Endodermal cell (in vitro differentiated cells): Measurements from ENCODE around the gene TTLL10. TPM values are rescaled to one million over a fixed set of nuclear protein-coding genes. Genes with fewer than 3 reads are reported as not detected.

Experiments
- DNase-seq: peaks from one replicate; pipeline ENCODE4 v3.0.0-alpha.2; 2017
- H3K27ac ChIP-seq: 2 replicates; pipeline ENCODE4 v1.5.1; 2013; ENCODE audit warnings: mild to moderate bottlenecking, low read depth, low read length, moderate library complexity
- H3K27me3 ChIP-seq: 2 replicates; pipeline ENCODE4 v1.6.1; 2013; ENCODE audit warnings: mild to moderate bottlenecking, low read length, moderate library complexity; ENCODE audit not compliant: insufficient read depth, control insufficient read depth, poor library complexity, severe bottlenecking
- H3K36me3 ChIP-seq: 2 replicates; pipeline ENCODE4 v1.7.0; 2013; ENCODE audit warnings: mild to moderate bottlenecking, low read length, moderate library complexity; ENCODE audit not compliant: control insufficient read depth, insufficient read depth
- H3K4me1 ChIP-seq: one replicate; pipeline ENCODE4 v1.7.0; 2013; ENCODE audit warnings: low read length; ENCODE audit not compliant: control insufficient read depth, insufficient read depth
- H3K4me3 ChIP-seq: 2 replicates; pipeline ENCODE4 v1.5.1; 2013; ENCODE audit warnings: mild to moderate bottlenecking, low read length, moderate library complexity
- H3K9ac ChIP-seq: 2 replicates; pipeline ENCODE4 v1.6.1; 2013; ENCODE audit warnings: mild to moderate bottlenecking, low read length, moderate library complexity; ENCODE audit not compliant: poor library complexity, severe bottlenecking; ENCODE audit errors: extremely low read depth
- H3K9me3 ChIP-seq: 2 replicates; pipeline ENCODE4 v1.6.1; 2013; ENCODE audit warnings: mild to moderate bottlenecking, low read length, moderate library complexity; ENCODE audit not compliant: control insufficient read depth
- H3K27ac Mint-ChIP-seq: 2 replicates; pipeline ENCODE4 v1.8.0; 2020; ENCODE audit warnings: mixed read lengths
- H3K27me3 Mint-ChIP-seq: 2 replicates; pipeline ENCODE4 v1.8.0; 2021; ENCODE audit warnings: mild to moderate bottlenecking, mixed read lengths; ENCODE audit not compliant: insufficient read depth
- H3K36me3 Mint-ChIP-seq: 2 replicates; pipeline ENCODE4 v1.8.0; 2020; ENCODE audit warnings: low read depth, mixed read lengths
- H3K4me1 Mint-ChIP-seq: 2 replicates; pipeline ENCODE4 v1.8.0; 2020; ENCODE audit warnings: mixed read lengths
- H3K4me3 Mint-ChIP-seq: 2 replicates; pipeline ENCODE4 v1.8.0; 2020; ENCODE audit warnings: mild to moderate bottlenecking, moderate library complexity, mixed read lengths
- H3K9me3 Mint-ChIP-seq: 2 replicates; pipeline ENCODE4 v1.8.0; 2020; ENCODE audit warnings: mild to moderate bottlenecking, mixed read lengths
- CTCF ChIP-seq: fragments of 200-600 bp; sonication (generic); conservative IDR thresholded peaks from 2 replicates; pipeline ENCODE4 v1.5.0; 2021; ENCODE audit warnings: antibody characterized with exemption, mild to moderate bottlenecking
- WGBS, 2 experiments: methylation state at CpG; one replicate each; pipeline versions ENCODE4 v1.1.5 to v1.1.7; 2013; ENCODE audit warnings: missing lambda C conversion rate in 2 of 2, mixed read lengths in 1 of 2; ENCODE audit not compliant: insufficient coverage in 1 of 2, insufficient read length in 1 of 2; 5-methylcytosine and 5-hydroxymethylcytosine counted together
- total RNA-seq, 2 donors: library from RNA; stranded (reverse); fragmentation: NEBNext Ultra II Directional in 1 of 2; extraction: Animal tissue kit (Norgen Biotek cat#: 25700) in 1 of 2; gene quantifications; 2 replicates in 1 of 2; 3 replicates in 1 of 2; pipeline ENCODE4 v1.2.1, GENCODE V29; 2021

The TTLL10 gene
- total RNA-seq, 2 donors from 2014 or later, result 0.93 to 1.2 TPM

DNA sequence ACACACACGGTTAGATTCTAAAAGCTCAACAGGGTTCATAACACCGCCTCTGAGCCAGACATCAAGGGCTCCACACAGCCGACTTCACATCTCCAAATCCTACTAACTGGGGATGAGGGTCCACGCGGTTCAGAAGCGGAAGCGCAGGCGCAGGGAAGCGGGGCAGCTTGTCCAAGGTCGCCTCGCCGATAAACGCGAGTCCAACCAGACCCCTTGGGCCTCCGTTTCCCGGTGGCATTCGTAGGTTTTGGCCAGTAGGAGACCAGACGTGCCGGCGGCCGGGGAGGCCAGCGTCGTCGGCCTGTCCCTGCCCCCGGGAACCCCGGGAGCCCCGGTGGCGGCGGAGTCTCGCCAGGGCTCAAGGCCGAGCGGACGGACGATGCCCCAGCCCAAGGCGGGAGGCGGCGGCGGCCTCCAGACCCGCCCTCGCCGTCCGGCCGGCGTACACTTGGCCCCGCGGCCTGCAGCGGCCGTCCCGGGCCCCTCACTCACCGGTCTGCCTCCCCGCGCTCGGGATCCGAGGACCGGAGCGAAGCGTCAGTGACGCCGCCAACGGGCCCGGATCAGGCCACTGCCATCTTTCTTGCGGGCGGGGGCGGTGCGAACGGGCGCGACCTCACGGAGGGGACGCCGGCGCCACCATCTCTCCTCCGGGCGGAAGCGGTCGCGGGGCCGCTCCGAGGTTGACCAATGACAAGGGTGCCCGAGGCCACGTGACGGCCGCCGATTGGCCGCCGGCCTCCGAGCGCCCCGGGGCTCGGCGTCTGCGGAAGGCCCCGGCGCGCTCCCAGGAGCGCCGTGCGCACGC is 57.9 kb downstream of the TTLL10 start, which contains the start of gene SDF4:
SDF4 (minus strand) TSS at position 602 of the 808 bp plus-strand sequence. CDS start 3,229 bp downstream, outside the sequence.
- Mint-ChIP-seq H3K27ac (peak within 1 kb of the TSS; percentile 86), H3K4me1 (peaks cover 8% of the 10 kb centered on the region), H3K27me3 (no peaks in the 10 kb centered on the region), H3K9me3 (peaks cover 6% of the 10 kb centered on the region), H3K4me3 (peak within 1 kb of the TSS; percentile 87), H3K36me3 (peaks cover 29% of the 10 kb centered on the region)
- Histone ChIP-seq H3K4me3 (peak within 1 kb of the TSS; percentile 92), H3K27me3 (no peaks in the 10 kb centered on the region), H3K9ac (peak within 1 kb of the TSS; percentile 79), H3K27ac (peak within 1 kb of the TSS; percentile 47), H3K36me3 (peaks cover 16% of the 10 kb centered on the region), H3K4me1 (no peaks in the 10 kb centered on the region), H3K9me3 (no peaks in the 10 kb centered on the region)
- TF ChIP-seq CTCF, result no peak
- peak; percentile 98 for DNase-seq
- WGBS, 2 experiments, result 0 to 1% methylated on average over 36 to 99 of the region's 99 CpGs

DNA sequence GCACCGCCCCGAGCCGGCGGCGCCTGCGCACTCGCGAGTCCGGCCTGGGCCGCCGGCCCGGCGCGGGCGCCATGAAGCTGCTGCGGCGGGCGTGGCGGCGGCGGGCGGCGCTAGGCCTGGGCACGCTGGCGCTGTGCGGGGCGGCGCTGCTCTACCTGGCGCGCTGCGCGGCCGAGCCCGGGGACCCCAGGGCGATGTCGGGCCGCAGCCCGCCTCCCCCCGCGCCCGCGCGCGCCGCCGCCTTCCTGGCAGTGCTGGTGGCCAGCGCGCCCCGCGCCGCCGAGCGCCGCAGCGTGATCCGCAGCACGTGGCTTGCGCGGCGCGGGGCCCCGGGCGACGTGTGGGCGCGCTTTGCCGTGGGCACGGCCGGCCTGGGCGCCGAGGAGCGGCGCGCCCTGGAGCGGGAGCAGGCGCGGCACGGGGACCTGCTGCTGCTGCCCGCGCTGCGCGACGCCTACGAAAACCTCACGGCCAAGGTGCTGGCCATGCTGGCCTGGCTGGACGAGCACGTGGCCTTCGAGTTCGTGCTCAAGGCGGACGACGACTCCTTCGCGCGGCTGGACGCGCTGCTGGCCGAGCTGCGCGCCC is 58.6 kb downstream of the TTLL10 start, which contains the start of gene B3GALT6:
B3GALT6 (plus strand) TSS at position 30 of the 588 bp plus-strand sequence; CDS start at position 72, 42 bp downstream.
- Histone ChIP-seq H3K9ac (peak within 1 kb of the TSS; percentile 79), H3K4me3 (peak within 1 kb of the TSS; percentile 92), H3K9me3 (no peaks in the 10 kb centered on the region), H3K27me3 (no peaks in the 10 kb centered on the region), H3K27ac (peak within 1 kb of the TSS; percentile 47), H3K36me3 (peaks cover 16% of the 10 kb centered on the region), H3K4me1 (no peaks in the 10 kb centered on the region)
- Mint-ChIP-seq H3K4me3 (peak within 1 kb of the TSS; percentile 87), H3K27me3 (no peaks in the 10 kb centered on the region), H3K9me3 (peaks cover 6% of the 10 kb centered on the region), H3K36me3 (peaks cover 27% of the 10 kb centered on the region), H3K4me1 (peaks cover 8% of the 10 kb centered on the region), H3K27ac (peak within 1 kb of the TSS; percentile 86)
- no peak for TF ChIP-seq CTCF
- 24 to 47% methylated on average over 55 to 100 of the region's 100 CpGs for WGBS, 2 experiments
- DNase-seq, result no peak

DNA sequence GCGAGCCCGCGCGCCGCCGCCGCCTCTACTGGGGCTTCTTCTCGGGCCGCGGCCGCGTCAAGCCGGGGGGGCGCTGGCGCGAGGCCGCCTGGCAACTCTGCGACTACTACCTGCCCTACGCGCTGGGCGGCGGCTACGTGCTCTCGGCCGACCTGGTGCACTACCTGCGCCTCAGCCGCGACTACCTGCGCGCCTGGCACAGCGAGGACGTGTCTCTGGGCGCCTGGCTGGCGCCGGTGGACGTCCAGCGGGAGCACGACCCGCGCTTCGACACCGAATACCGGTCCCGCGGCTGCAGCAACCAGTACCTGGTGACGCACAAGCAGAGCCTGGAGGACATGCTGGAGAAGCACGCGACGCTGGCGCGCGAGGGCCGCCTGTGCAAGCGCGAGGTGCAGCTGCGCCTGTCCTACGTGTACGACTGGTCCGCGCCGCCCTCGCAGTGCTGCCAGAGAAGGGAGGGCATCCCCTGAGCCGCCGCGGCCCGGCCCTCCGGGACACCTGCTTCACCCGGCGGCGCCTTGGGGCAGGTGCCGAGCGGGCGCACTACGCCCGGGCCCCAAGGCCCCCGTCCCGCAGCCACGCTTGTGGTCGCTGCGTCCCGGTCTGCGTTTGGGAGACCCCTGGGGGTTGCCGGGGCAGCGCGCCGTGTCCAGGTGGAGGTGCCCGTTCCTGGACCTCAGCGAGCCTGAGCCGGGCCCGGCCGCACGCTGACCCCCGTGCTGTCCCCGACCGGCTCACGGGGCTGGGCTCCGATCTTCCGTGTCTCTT is 59.3 kb downstream of the TTLL10 start:
- H3K36me3 ChIP-seq, result peaks cover 16% of the 10 kb centered on the region
- H3K4me1 Mint-ChIP-seq, result peaks cover 8% of the 10 kb centered on the region
- TF ChIP-seq CTCF, result no peak
- peak overlapping the region; percentile 64 for H3K4me3 ChIP-seq
- whole genome bisulfite sequencing, 2 experiments, result 96% methylated on average over 96 to 98 of the region's 98 CpGs
- H3K4me1 ChIP-seq, result no peaks in the 10 kb centered on the region
- H3K9me3 Mint-ChIP-seq, result peaks cover 6% of the 10 kb centered on the region
- no peaks in the 10 kb centered on the region for H3K27me3 Mint-ChIP-seq
- no peak overlapping the region for H3K27ac Mint-ChIP-seq
- H3K9me3 ChIP-seq, result no peaks in the 10 kb centered on the region
- no peaks in the 10 kb centered on the region for H3K27me3 ChIP-seq
- peaks cover 24% of the 10 kb centered on the region for H3K36me3 Mint-ChIP-seq
- H3K4me3 Mint-ChIP-seq, result peak overlapping the region; percentile 37
- H3K27ac ChIP-seq, result no peak overlapping the region
- DNase-seq, result no peak
- no peak overlapping the region for H3K9ac ChIP-seq
